Endothelial cell (in vitro differentiated cells): ENCODE results near the gene FZD4. TPM values are rescaled to one million over a fixed set of nuclear protein-coding genes. Genes with fewer than 3 reads are reported as not detected.

Experiments
- DNase-seq: peaks from one replicate; pipeline ENCODE4 v3.0.0; 2021; ENCODE audit warnings: low spot score
- H3K27ac Mint-ChIP-seq: one replicate; pipeline ENCODE4 v1.8.0; 2021; ENCODE audit warnings: mixed read lengths, inconsistent platforms; ENCODE audit not compliant: unreplicated experiment
- H3K27me3 Mint-ChIP-seq: one replicate; pipeline ENCODE4 v1.8.0; 2021; ENCODE audit warnings: mild to moderate bottlenecking, moderate library complexity, mixed read lengths, inconsistent platforms; ENCODE audit not compliant: unreplicated experiment
- H3K36me3 Mint-ChIP-seq: one replicate; pipeline ENCODE4 v1.8.0; 2021; ENCODE audit warnings: mild to moderate bottlenecking, low read depth, mixed read lengths, inconsistent platforms; ENCODE audit not compliant: unreplicated experiment
- H3K4me1 Mint-ChIP-seq: one replicate; pipeline ENCODE4 v1.8.0; 2021; ENCODE audit warnings: mild to moderate bottlenecking, mixed read lengths, inconsistent platforms; ENCODE audit not compliant: unreplicated experiment
- H3K4me3 Mint-ChIP-seq: one replicate; pipeline ENCODE4 v1.8.0; 2021; ENCODE audit warnings: mild to moderate bottlenecking, mixed read lengths, inconsistent platforms; ENCODE audit not compliant: unreplicated experiment
- H3K9me3 Mint-ChIP-seq: one replicate; pipeline ENCODE4 v1.8.0; 2021; ENCODE audit warnings: mixed read lengths, inconsistent platforms; ENCODE audit not compliant: unreplicated experiment
- total RNA-seq: library from RNA; stranded (reverse); fragmentation: NEBNext Ultra II Directional; extraction: Animal tissue kit (Norgen Biotek cat#: 25700); gene quantifications from one replicate; pipeline ENCODE4 v1.2.1, GENCODE V29; 2021; ENCODE audit not compliant: unreplicated experiment
- TF ChIP-seq, protein P1 (sequence below): fragments of 200-600 bp; sonication (generic); IDR thresholded peaks from one replicate; pipeline ENCODE4 v1.5.0; 2021; ENCODE audit warnings: antibody characterized with exemption; ENCODE audit not compliant: unreplicated experiment

Gene FZD4
- total RNA-seq, 1 donor from 2014 or later = 71.5 TPM

DNA sequence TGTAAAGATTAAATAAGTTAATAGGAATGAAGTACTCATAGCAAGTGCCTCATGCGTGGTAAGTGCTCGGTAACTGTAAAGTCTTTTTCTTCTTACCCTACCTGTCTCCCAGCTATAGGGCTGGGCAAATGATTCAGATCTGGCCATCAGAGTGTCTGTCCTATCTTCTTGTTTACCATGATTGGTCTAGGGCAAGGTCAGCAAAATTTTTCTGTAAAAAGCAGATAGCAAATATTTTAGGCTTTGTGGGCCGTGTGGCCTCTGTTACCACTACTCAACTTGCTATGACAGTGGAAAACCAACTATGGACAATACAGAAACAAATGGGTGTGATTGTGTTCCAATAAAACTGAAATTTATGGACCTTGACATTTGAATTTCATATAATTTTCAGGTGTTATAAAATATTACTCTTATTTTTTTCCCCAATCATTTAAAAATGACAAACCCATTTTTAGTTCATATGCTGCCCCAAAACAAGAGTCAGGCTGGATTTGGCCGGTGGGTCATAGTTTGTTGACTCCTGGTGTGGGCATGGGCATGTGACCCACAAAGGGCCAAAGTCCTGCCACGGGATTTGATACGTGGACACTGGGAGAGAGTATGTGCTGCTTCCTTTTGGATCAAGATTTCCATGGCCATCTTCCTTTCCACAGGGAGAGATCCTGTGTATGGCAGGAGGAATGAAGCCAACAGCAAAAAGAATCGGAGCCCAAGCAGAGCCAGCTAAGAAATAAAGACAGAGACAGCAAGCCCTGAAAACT, 26.8 kb upstream of the FZD4 start:
- no peak for DNase-seq
- Mint-ChIP-seq H3K36me3 (no peaks in the 10 kb centered on the region), H3K4me3 (no peak overlapping the region), H3K27me3 (no peaks in the 10 kb centered on the region), H3K4me1 (peaks cover 51% of the 10 kb centered on the region), H3K27ac (no peak overlapping the region), H3K9me3 (no peaks in the 10 kb centered on the region)
- TF ChIP-seq, protein P1, sequence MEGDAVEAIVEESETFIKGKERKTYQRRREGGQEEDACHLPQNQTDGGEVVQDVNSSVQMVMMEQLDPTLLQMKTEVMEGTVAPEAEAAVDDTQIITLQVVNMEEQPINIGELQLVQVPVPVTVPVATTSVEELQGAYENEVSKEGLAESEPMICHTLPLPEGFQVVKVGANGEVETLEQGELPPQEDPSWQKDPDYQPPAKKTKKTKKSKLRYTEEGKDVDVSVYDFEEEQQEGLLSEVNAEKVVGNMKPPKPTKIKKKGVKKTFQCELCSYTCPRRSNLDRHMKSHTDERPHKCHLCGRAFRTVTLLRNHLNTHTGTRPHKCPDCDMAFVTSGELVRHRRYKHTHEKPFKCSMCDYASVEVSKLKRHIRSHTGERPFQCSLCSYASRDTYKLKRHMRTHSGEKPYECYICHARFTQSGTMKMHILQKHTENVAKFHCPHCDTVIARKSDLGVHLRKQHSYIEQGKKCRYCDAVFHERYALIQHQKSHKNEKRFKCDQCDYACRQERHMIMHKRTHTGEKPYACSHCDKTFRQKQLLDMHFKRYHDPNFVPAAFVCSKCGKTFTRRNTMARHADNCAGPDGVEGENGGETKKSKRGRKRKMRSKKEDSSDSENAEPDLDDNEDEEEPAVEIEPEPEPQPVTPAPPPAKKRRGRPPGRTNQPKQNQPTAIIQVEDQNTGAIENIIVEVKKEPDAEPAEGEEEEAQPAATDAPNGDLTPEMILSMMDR = no peak

GRCh38 chr11:86980086-86980796, 25.0 kb upstream of the FZD4 start:
- H3K36me3 Mint-ChIP-seq = no peaks in the 10 kb centered on the region
- DNase-seq = no peak
- no peaks in the 10 kb centered on the region for H3K27me3 Mint-ChIP-seq
- H3K4me3 Mint-ChIP-seq = no peak overlapping the region
- peaks cover 51% of the 10 kb centered on the region for H3K4me1 Mint-ChIP-seq
- H3K9me3 Mint-ChIP-seq = no peaks in the 10 kb centered on the region
- TF ChIP-seq, protein P1 = no peak
- no peak overlapping the region for H3K27ac Mint-ChIP-seq

DNA sequence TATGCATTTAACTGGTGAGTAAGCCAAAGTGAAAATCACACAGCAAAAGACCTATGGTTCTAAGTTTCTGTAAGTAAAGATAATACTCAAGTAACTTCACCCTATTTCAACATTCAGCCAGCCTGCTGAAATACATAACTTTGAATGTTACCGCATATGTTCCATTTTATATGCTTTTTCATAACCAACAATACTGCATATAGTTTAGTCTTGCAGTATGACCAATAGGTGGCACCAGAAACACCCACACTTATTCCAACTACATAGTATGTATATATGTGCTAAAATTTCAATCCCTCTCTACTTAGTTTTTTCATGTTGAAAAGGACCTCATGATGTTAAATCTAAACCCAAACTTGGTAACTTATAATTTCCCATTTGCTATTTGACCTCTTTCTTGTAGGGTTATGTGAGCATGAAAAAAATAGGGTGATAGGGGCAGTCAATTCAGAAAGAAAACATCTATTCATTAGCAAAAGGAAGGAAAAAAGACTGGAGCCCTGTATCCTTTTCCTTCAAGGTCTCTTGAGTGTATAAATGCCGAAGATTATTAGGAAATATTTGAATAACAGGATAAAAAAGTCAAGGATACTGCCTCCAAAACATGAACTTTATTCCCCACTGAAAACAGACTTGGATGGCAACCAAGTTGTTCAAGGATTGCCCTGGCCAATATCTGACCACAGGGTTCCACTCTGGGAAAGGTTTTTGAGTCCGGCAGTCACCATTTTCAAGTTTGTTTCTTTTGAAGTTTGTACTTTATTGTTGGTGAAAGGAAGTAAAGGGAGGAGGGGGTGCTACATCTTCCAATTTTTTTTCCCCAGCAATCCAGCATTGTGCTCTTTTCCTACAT, 23.8 kb upstream of the FZD4 start:
- no peaks in the 10 kb centered on the region for H3K9me3 Mint-ChIP-seq
- H3K27me3 Mint-ChIP-seq = no peaks in the 10 kb centered on the region
- H3K27ac Mint-ChIP-seq = no peak overlapping the region
- DNase-seq = no peak
- TF ChIP-seq, protein P1 = peak; percentile 55
- H3K36me3 Mint-ChIP-seq = no peaks in the 10 kb centered on the region
- peaks cover 42% of the 10 kb centered on the region for H3K4me1 Mint-ChIP-seq
- no peak overlapping the region for H3K4me3 Mint-ChIP-seq

- DNase-seq = no peak
- H3K36me3 Mint-ChIP-seq = peaks cover 6% of the 10 kb centered on the region
- peaks cover 38% of the 10 kb centered on the region for H3K4me1 Mint-ChIP-seq
- TF ChIP-seq, protein P1 = no peak
- peaks cover 5% of the 10 kb centered on the region for H3K9me3 Mint-ChIP-seq
- no peak overlapping the region for H3K4me3 Mint-ChIP-seq
- H3K27ac Mint-ChIP-seq = no peak overlapping the region
- H3K27me3 Mint-ChIP-seq = no peaks in the 10 kb centered on the region
Observed at GRCh38 chr11:86978247-86978646, 23.1 kb upstream of the FZD4 start.
